ENCODE data around the gene BCORL1. TPM values are rescaled to one million over a fixed set of nuclear protein-coding genes. Genes with fewer than 3 reads are reported as not detected.

BCORL1 gene
- 30.8 TPM for total RNA-seq (2021; ENCODE audit: unreplicated experiment)
- 14.7 and 16.5 TPM in 2 replicates for polyA plus RNA-seq (2012)
- Bru-seq, nascent RNA, result percentile 62 among the genes with signal in this experiment
- BruChase-seq, experiment 1, labeled RNA remaining after a 6-hour chase, result percentile 68 among the genes with signal in this experiment
- BruChase-seq, experiment 2, labeled RNA remaining after a 2-hour chase, result percentile 73 among the genes with signal in this experiment
- long read RNA-seq, full-length matches to known transcripts, result 6 of 14 reads
- long read RNA-seq, partial matches to known transcripts, result 5 of 14 reads
- long read RNA-seq, other reads (novel, unspliced or antisense), result 3 of 14 reads

GRCh38 chrX:129982300-129983251, at the start of gene BCORL1:
Gene BCORL1 (plus strand): TSS chrX:129982635. CDS start chrX:130005232, 22,597 bp downstream.
- Histone ChIP-seq H2AFZ (ENCODE audit: low read depth, low read length, poor library complexity, severe bottlenecking) (no peak within 1 kb of the TSS), H3K9me3 (ENCODE audit: control insufficient read depth in 1 of 2, insufficient read depth in 1 of 2, low read depth in 1 of 2, low read length in 2 of 2) (no peaks in the 10 kb centered on the region), H3K36me3 (ENCODE audit: control insufficient read depth in 1 of 2, insufficient read depth in 2 of 2, low read length in 2 of 2) (no peaks in the 10 kb centered on the region), H3K9ac (ENCODE audit: low read length) (peak within 1 kb of the TSS; percentile 59), H3K4me1 (ENCODE audit: control insufficient read depth in 1 of 2, insufficient read depth in 2 of 2, low read length in 2 of 2) (peaks cover 0 to 7% of the 10 kb centered on the region in 2 experiments; a peak in 1 of 4 replicates), H4K20me1 (ENCODE audit: insufficient read depth) (no peaks in the 10 kb centered on the region), H3K4me3 (replicated peaks in 1 of 2; ENCODE audit: low read depth in 1 of 2, low read length in 2 of 2) (peak within 1 kb of the TSS in 1 of 2 experiments; percentile 41; a peak in 2 of 4 replicates), H3K27ac (ENCODE audit: low read depth, low read length) (peak within 1 kb of the TSS; percentile 34; the same call in 1 of the 2 replicates), H3K79me2 (ENCODE audit: insufficient read depth, low read length) (peaks cover 29% of the 10 kb centered on the region), H3K4me2 (ENCODE audit: low read length) (peak within 1 kb of the TSS; percentile 87), H3K9me2 (ENCODE audit: insufficient read depth) (no peaks in the 10 kb centered on the region), H3K27me3 (ENCODE audit: insufficient read depth, low read length) (no peaks in the 10 kb centered on the region)
- intact Hi-C loops (cut with micrococcal nuclease), result loop anchor here (2.0 kb wide), 1 partner anchor 52 kb away; no protein-coding TSS in a partner anchor
- DNase-seq (ENCODE audit: low read depth, low spot score), result peak; percentile 79
- no peak for TF ChIP-seq CBX3 (IDR thresholded peaks at IDR 0.05; ENCODE audit: low read depth)
- TF ChIP-seq SP1 (IDR thresholded peaks at IDR 0.05; ENCODE audit: low read depth), result no peak
- TF ChIP-seq POLR2A (IDR thresholded peaks at IDR 0.05; ENCODE audit: borderline replicate concordance, extremely low read depth, insufficient read depth, insufficient read length), result peak; percentile 73
- TF ChIP-seq CTCF (IDR thresholded peaks at IDR 0.05 in 2 of 3, conservative IDR thresholded peaks at IDR 0.05 in 1 of 3; ENCODE audit: borderline replicate concordance in 1 of 3, insufficient read depth in 1 of 3, low read depth in 2 of 3, low read length in 2 of 3), result no peak
- no peak for TF ChIP-seq RAD21 (IDR thresholded peaks at IDR 0.05; ENCODE audit: low read depth)
- peak; percentile 93 for TF ChIP-seq POLR2AphosphoS5 (IDR thresholded peaks at IDR 0.05; ENCODE audit: low read depth, low read length)
- TF ChIP-seq REST (IDR thresholded peaks at IDR 0.05; ENCODE audit: low read depth), result no peak
- TF ChIP-seq SRF (IDR thresholded peaks at IDR 0.05; ENCODE audit: low read depth), result no peak
- TF ChIP-seq EZH2phosphoT487 (IDR thresholded peaks at IDR 0.05; ENCODE audit: borderline replicate concordance), result no peak
- TSS peak; percentile 84 for BruUV-seq (replicated peaks)
- RAD21 ChIA-PET (ENCODE audit: low non-redundant PET in 1 of 2, low total read pairs in 2 of 2, uncharacterized antibody in 2 of 2, unreplicated experiment in 2 of 2), result no interaction called here
- POLR2A ChIA-PET, result interaction anchor here (0.7 kb wide), 1 partner anchor 199 kb away, joined by 5 read pairs; no protein-coding TSS in a partner anchor
- CTCF ChIA-PET, result no interaction called here
- ATAC-seq, result peak; percentile 86
